ENCODE results near the gene PCNP. TPM values are rescaled to one million over a fixed set of nuclear protein-coding genes. Genes with fewer than 3 reads are reported as not detected.

Gene PCNP
- total and polyA plus RNA-seq, 9 of the 15 experiments (the other 6 are each of a cell fraction or from before 2014, with no cell fraction given): 54.3 to 170 (median 150) TPM

GRCh38 chr3:101573449-101574387, at the start of gene PCNP (continued):
- TF ChIP-seq SRSF7 (optimal IDR thresholded peaks at IDR 0.05; ENCODE audit: low read depth, low read length) (no peak), DEAF1 (CRISPR knock-in tag; IDR thresholded peaks at IDR 0.05) (peak; percentile 50), MAFF (IDR thresholded peaks at IDR 0.05; ENCODE audit: low read length) (peak; percentile 86), SUPT5H (IDR thresholded peaks at IDR 0.05) (peak; percentile 84), SMC3 (conservative IDR thresholded peaks at IDR 0.05; ENCODE audit: insufficient read depth, low read depth, low read length) (peak; percentile 29; the same call in 1 of the 2 replicates), CREB1 (IDR thresholded peaks at IDR 0.05) (peak; percentile 89), CREB1 (CRISPR knock-in tag; IDR thresholded peaks at IDR 0.05) (peak; percentile 89), C11orf30 (IDR thresholded peaks at IDR 0.05; ENCODE audit: low read depth) (peak; percentile 99), ZNF316 (IDR thresholded peaks at IDR 0.05) (peak; percentile 97), ARID3A (IDR thresholded peaks at IDR 0.05; ENCODE audit: borderline replicate concordance, low read depth, low read length) (peak; percentile 89), FOXJ2 (tag; IDR thresholded peaks at IDR 0.05) (peak; percentile 84), POLR2B (IDR thresholded peaks at IDR 0.05; ENCODE audit: low read depth, partially characterized antibody) (peak; percentile 78), AFF1 (IDR thresholded peaks at IDR 0.05; ENCODE audit: low read depth in 1 of 2, partially characterized antibody in 2 of 2) (peak; percentile 71 to 77), GABPA (tag; conservative IDR thresholded peaks at IDR 0.05; ENCODE audit: low read depth) (peak; percentile 96), ATF2 (CRISPR knock-in tag; IDR thresholded peaks at IDR 0.05) (peak; percentile 84; the same call in 1 of the 2 replicates), YY1 (IDR thresholded peaks at IDR 0.05; ENCODE audit: borderline replicate concordance in 1 of 3, control insufficient read depth in 1 of 3, extremely low read depth in 1 of 3, insufficient read depth in 3 of 3, insufficient read length in 1 of 3, insufficient replicate concordance in 2 of 3, low read depth in 1 of 3, low read length in 2 of 3) (peak; percentile 69 to 96 (median 95)), XRCC5 (IDR thresholded peaks at IDR 0.05; ENCODE audit: low read depth, low read length) (peak; percentile 83)

All from K562 (cell line).